GM21526 (cell line): ENCODE measurements around the gene ALAS1.
"Not testable (repeated sequence)": the region's sequence is repeated elsewhere in the genome, so short reads cannot be mapped to it uniquely, and the experiment has no call there.

ENCODE experiments used
- ATAC-seq: cut with Tn5 transposase; IDR thresholded peaks from one replicate; pipeline ENCODE4 v1.9.1; 2021; ENCODE audit warnings: moderate library complexity; ENCODE audit not compliant: unreplicated experiment, low FRiP score

The ALAS1 gene

GRCh38 chr3:52176180-52176752 is 21.7 kb upstream of the ALAS1 start:
- ATAC-seq = no peak

- ATAC-seq = no peak
These were observed 20.8 kb upstream of the ALAS1 start for GRCh38 chr3:52176951-52177700.

- no peak for ATAC-seq
These were observed 20.3 kb upstream of the ALAS1 start for GRCh38 chr3:52177701-52178042.

GRCh38 chr3:52178126-52178525 is 19.8 kb upstream of the ALAS1 start:
- not testable (repeated sequence) for ATAC-seq

- no peak for ATAC-seq
These were observed 19.4 kb upstream of the ALAS1 start for GRCh38 chr3:52178537-52178936.

- no peak for ATAC-seq
These were observed 16.4 kb upstream of the ALAS1 start for GRCh38 chr3:52181543-52181942.

- ATAC-seq = no peak
These were observed 15.8 kb upstream of the ALAS1 start for GRCh38 chr3:52182196-52182595.

GRCh38 chr3:52182691-52183090 is 15.3 kb upstream of the ALAS1 start:
- no peak for ATAC-seq

GRCh38 chr3:52183786-52184445 is 14.0 kb upstream of the ALAS1 start:
- ATAC-seq = no peak

GRCh38 chr3:52184690-52185089 is 13.3 kb upstream of the ALAS1 start:
- ATAC-seq = no peak

GRCh38 chr3:52185311-52185710 is 12.6 kb upstream of the ALAS1 start:
- no peak for ATAC-seq

- no peak for ATAC-seq
These were observed 12.1 kb upstream of the ALAS1 start for GRCh38 chr3:52185837-52186236.

- ATAC-seq = no peak
These were observed 11.2 kb upstream of the ALAS1 start for GRCh38 chr3:52186729-52187128.

GRCh38 chr3:52188556-52188955 is 9.4 kb upstream of the ALAS1 start:
- ATAC-seq = no peak

- ATAC-seq = no peak
These were observed 7.5 kb upstream of the ALAS1 start for GRCh38 chr3:52190294-52191074.

GRCh38 chr3:52191663-52192062 is 6.3 kb upstream of the ALAS1 start:
- no peak for ATAC-seq

GRCh38 chr3:52193065-52193464 is 4.9 kb upstream of the ALAS1 start:
- ATAC-seq = no peak

- ATAC-seq = no peak
These were observed 3.3 kb upstream of the ALAS1 start for GRCh38 chr3:52194485-52195290.

GRCh38 chr3:52195291-52195597 is 2.7 kb upstream of the ALAS1 start:
- ATAC-seq = no peak

- no peak for ATAC-seq
These were observed 2.1 kb upstream of the ALAS1 start for GRCh38 chr3:52195823-52196331.
